Measurements from ENCODE around the gene SPTBN1.

- TF ChIP-seq, protein P1, sequence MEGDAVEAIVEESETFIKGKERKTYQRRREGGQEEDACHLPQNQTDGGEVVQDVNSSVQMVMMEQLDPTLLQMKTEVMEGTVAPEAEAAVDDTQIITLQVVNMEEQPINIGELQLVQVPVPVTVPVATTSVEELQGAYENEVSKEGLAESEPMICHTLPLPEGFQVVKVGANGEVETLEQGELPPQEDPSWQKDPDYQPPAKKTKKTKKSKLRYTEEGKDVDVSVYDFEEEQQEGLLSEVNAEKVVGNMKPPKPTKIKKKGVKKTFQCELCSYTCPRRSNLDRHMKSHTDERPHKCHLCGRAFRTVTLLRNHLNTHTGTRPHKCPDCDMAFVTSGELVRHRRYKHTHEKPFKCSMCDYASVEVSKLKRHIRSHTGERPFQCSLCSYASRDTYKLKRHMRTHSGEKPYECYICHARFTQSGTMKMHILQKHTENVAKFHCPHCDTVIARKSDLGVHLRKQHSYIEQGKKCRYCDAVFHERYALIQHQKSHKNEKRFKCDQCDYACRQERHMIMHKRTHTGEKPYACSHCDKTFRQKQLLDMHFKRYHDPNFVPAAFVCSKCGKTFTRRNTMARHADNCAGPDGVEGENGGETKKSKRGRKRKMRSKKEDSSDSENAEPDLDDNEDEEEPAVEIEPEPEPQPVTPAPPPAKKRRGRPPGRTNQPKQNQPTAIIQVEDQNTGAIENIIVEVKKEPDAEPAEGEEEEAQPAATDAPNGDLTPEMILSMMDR (conservative IDR thresholded peaks at IDR 0.05): no peak
- TF ChIP-seq EZH2 (IDR thresholded peaks at IDR 0.05; ENCODE audit: low read depth): no peak
Observed at GRCh38 chr2:54639609-54640008, 183.5 kb downstream of the SPTBN1 start.

All from PC-9 (cell line).